GM19023 (cell line): ENCODE measurements around the gene CIAO3.
A peak's percentile ranks its signal among the peaks of the same experiment; 100 is the strongest.

ENCODE experiments used
- ATAC-seq: cut with Tn5 transposase; IDR thresholded peaks from one replicate; pipeline ENCODE4 v1.9.1; 2021; ENCODE audit warnings: mild to moderate bottlenecking, moderate library complexity; ENCODE audit not compliant: unreplicated experiment

Gene CIAO3

GRCh38 chr16:736936-737481, 3.8 kb downstream of the CIAO3 start:
- no peak for ATAC-seq

- ATAC-seq = no peak
Measured at GRCh38 chr16:735982-736453, 4.8 kb downstream of the CIAO3 start.

- ATAC-seq = no peak
Measured at GRCh38 chr16:734981-735881, 5.6 kb downstream of the CIAO3 start.

- ATAC-seq = no peak
Measured at GRCh38 chr16:734208-734980, 6.4 kb downstream of the CIAO3 start.

- ATAC-seq = no peak
Measured at GRCh38 chr16:733382-734207, 7.2 kb downstream of the CIAO3 start.

- ATAC-seq = no peak
Measured at GRCh38 chr16:732936-733335, 7.9 kb downstream of the CIAO3 start.

- no peak for ATAC-seq
Measured at GRCh38 chr16:732332-732731, 8.5 kb downstream of the CIAO3 start.

- ATAC-seq = no peak
Measured at GRCh38 chr16:730666-731509, 9.9 kb downstream of the CIAO3 start.

GRCh38 chr16:729768-730665, 10.8 kb downstream of the CIAO3 start:
- ATAC-seq = no peak

GRCh38 chr16:728890-729744, 11.7 kb downstream of the CIAO3 start:
- ATAC-seq = no peak

- ATAC-seq = no peak
Measured at GRCh38 chr16:728131-728889, 12.5 kb downstream of the CIAO3 start.

- ATAC-seq = no peak
Measured at GRCh38 chr16:727291-727977, 13.4 kb downstream of the CIAO3 start.

- peak; percentile 35 for ATAC-seq
Measured at GRCh38 chr16:726438-727290, 14.1 kb downstream of the CIAO3 start, which contains the start of the genes CCDC78 and HAGHL. Gene CCDC78 (minus strand): TSS chr16:726443. CDS start chr16:726367, 76 bp downstream. Gene HAGHL (plus strand): TSS chr16:727106. CDS start chr16:727510, 404 bp downstream.

- no peak for ATAC-seq
Measured at GRCh38 chr16:726188-726437, 14.7 kb downstream of the CIAO3 start.

- no peak for ATAC-seq
Measured at GRCh38 chr16:725463-726187, 15.2 kb downstream of the CIAO3 start.
